ENCODE data around the gene RDX.
"Not testable (repeated sequence)": the region's sequence is repeated elsewhere in the genome, so short reads cannot be mapped to it uniquely, and the experiment has no call there.

Gene RDX

GRCh38 chr11:110296226-110297075, at the start of gene RDX:
Gene RDX (minus strand): TSS chr11:110296614. CDS start chr11:110279692, 16,922 bp downstream.
- peak; percentile 51 to 78 for DNase-seq

DNA sequence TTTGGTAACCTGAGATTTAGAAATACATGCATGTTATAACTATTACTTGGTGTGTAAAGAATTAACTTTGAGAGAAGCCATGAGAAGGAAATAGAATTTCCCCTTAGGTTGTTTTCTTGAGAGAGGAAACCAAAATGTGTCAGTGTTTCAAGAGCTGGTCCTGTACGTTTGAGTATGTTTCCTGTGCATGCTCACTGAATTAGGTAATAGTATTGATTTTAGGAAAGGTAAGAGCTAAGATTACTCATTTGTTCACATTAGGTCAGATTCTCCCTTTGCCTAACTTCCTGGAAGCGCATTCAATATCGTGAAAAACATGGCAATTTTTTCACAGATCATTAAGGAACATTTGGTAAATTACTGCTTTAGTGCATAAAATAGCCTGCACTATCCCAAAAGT, 49.3 kb upstream of the RDX start:
- DNase-seq = no peak

DNA sequence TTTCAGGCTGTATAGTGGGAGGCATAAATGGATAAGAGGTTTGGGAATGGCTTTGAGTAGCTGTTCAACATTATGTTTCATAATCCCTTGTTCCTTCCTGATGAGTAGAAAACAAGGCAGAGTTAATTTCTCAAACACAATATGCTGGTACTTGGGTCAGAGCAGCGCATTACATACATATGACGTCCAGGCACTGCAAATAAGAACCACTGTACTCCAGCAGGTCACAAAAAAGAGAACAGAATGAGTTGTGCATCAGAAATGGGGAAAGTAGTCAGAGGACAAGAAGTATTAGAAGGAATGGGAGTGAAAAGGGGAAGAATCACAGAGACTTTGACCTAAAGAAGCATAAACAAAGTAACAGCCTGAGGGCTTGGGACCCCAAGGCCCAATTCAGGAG, 44.0 kb upstream of the RDX start:
- DNase-seq = no peak

- no peak for DNase-seq
Measured at GRCh38 chr11:110339456-110340250, 43.2 kb upstream of the RDX start.

- DNase-seq = no peak
Measured at GRCh38 chr11:110338684-110339083, 42.3 kb upstream of the RDX start.

DNA sequence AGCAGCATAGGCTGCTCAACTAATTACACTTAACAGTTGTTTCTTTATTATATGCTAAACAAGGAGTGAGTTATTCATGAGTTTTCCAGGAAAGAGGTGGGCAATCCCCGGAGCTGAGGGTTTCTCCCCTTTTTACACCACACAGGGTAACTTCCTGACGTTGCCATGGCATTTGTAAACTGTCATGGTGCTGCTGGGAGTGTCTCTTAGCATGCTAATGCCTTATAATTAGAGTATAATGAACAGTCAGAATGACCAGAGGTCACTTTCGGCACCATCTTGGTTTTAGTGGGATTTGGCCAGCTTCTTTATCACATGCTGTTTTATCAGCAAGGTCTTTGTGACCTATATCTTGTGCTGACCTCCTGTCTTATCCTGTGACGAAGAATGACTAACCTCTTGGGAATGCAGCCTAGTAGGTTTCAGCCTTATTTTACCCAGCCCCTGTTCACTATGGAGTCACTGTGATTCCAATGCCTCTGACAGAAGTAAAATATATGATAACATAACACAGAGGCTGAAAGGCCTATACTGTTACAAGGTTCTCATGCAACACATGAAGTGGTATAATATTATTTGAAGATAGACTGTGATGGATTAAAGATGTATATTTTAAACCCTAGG, 41.3 kb upstream of the RDX start:
- DNase-seq = no peak

GRCh38 chr11:110336054-110336453, 39.6 kb upstream of the RDX start:
- DNase-seq = no peak

DNA sequence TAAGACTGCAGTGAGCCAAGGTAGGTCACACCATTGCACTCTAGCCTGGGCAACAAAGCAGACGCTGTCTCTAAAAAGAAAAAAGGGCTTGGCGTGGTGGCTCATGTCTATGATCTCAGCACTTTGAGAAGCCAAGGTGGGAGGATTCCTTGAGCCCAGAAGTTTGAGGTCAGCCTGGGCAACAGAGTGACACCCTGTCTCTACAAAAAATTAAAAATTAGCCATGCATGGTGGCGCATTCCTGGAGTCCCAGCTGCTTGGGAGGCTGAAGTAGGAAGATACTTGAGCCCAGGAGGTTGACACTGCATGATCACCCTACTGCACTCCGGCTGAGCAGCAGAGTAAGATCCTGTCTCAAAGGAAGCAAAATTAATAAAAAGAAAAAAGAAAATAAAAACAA, 38.9 kb upstream of the RDX start:
- DNase-seq = no peak

GRCh38 chr11:110331626-110332025, 35.2 kb upstream of the RDX start:
- DNase-seq = no peak

GRCh38 chr11:110329445-110329844, 33.0 kb upstream of the RDX start:
- DNase-seq = no peak

DNA sequence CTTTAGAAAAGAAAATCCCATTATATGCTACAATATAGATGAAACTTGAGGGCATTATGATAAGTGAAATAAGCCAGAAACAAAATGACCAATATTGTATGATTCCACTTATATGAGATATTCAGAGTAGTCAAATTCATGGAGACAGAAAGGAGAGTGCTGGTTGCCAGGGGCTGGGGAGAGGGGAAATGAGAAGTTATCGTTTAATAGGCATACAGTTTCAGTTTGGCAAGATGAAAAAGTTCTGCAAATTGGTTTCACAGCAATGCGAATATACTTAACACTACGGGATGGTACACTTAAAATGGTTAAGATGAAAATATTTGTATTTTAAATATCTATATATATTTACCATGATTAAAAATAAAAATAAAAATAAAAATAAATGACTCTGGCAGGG, 31.1 kb upstream of the RDX start:
- no peak for DNase-seq

DNA sequence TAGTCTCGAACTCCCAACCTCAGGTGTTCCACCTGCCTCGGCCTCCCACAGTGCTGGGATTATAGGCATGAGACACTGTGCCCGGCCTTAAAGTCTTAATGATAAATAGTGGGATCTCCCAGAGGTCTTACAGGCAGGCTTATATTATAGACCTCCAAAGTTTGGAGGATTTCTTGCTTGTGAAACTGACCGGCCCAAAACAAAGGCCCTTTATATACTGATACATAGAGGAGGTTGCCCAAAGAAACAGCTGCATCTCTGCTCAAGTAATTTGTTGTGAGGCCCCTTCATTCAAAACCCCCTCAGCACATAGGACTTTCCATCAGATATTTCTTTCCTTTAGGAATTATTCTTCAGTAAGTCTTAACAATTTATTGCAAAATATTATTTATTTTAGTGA, 27.4 kb upstream of the RDX start:
- no peak for DNase-seq

GRCh38 chr11:110319501-110319900, 23.1 kb upstream of the RDX start:
- no peak for DNase-seq

GRCh38 chr11:110318638-110319404, 22.4 kb upstream of the RDX start:
- DNase-seq = no peak

- peak; percentile 54 to 86 for DNase-seq
Measured at GRCh38 chr11:110317516-110317932, 21.1 kb upstream of the RDX start.

GRCh38 chr11:110314366-110315095, 18.1 kb upstream of the RDX start:
- no peak for DNase-seq

DNA sequence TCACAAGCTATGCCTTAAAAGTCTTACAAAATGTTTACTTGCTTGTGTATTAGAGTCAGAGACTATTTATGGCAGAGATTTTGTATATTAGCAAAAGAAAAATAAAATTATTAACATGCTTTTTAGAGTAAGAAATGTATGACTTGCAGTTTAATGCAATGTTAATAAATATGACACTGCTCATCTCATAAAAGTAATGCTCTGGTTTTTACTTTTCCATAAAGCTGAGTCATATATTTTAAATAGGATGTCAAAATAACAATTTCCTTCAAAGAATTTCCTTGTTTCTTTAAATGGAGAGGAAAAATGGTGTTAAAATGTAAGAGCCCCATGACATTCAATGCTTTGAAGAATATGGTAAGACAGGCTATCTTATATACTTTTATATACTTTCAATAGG, 16.3 kb upstream of the RDX start:
- no peak for DNase-seq

- no peak for DNase-seq
Measured at GRCh38 chr11:110311783-110312579, 15.6 kb upstream of the RDX start.

DNA sequence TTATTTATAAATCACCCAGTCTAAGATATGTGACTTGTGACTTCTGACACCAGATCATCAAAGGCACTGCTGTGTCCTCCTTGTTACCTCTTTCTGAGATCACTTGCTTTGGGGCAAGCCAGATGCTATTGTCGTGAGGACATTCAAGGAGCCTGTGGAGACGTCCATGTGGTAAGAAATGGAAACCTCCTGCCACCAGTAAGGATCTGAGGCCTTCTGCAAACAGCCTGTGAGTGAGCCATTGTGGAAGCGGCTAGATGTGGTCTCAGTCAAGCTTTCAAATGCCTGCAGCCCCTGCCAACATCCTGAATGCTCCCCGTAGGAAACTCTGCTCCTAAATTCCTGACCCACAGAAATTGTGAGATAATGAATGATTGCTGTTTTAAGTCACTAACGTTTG, 11.7 kb upstream of the RDX start:
- no peak for DNase-seq

GRCh38 chr11:110306019-110306388, 9.6 kb upstream of the RDX start:
- not testable (repeated sequence) for DNase-seq

Data from NCI-H1930 (cell line).